ACHN (cell line): ENCODE measurements around the gene SEC16A.

ENCODE experiments used
- DNase-seq: peaks from one replicate; pipeline ENCODE4 v3.0.0-alpha.2; 2015
- in situ Hi-C: cut with HindIII; loops from 2 replicates; pipeline ENCODE4 v1.10.0; 2017; ENCODE audit warnings: low sequenced_read_pairs, low pct_ligation_motif_present, low pct_unique_long_range_greater_than_20kb

The SEC16A gene

DNA sequence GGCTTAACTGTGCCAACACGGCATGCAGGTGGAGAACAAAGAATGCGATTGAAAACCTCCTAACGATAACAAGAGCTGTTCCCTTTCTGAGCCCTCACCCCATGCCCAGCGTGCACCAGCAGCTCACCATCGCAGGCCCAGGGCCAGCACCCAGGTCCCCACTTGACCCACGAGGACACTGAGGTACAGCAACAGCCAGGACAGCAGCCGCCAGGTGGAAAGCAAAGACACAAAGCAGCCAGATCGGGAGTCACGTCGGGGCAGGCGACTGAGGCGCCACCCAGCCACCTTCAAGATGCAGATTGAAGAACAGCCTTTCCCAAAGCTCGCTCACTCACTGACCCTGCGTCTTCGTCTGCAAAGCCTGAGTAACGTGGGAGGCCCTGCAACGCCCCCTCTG lies 6.9 kb upstream of the SEC16A start:
- no peak for DNase-seq
- in situ Hi-C loops = loop anchor here (10.0 kb wide), 1 partner anchor 65 kb away; no protein-coding TSS in a partner anchor

GRCh38 chr9:136488247-136489214 lies 5.7 kb upstream of the SEC16A start:
- in situ Hi-C loops = loop anchor here (10.0 kb wide), 1 partner anchor 66 kb away; no protein-coding TSS in a partner anchor
- peak; percentile 44 for DNase-seq

- DNase-seq = no peak
- in situ Hi-C loops = loop anchor here (10.0 kb wide), 1 partner anchor 67 kb away; no protein-coding TSS in a partner anchor
These were observed 4.8 kb upstream of the SEC16A start for GRCh38 chr9:136487672-136488071.

- in situ Hi-C loops = loop anchor here (10.0 kb wide), 1 partner anchor 68 kb away; no protein-coding TSS in a partner anchor
- DNase-seq = no peak
These were observed 4.2 kb upstream of the SEC16A start for GRCh38 chr9:136486823-136487620.

GRCh38 chr9:136486131-136486530 lies 3.3 kb upstream of the SEC16A start:
- in situ Hi-C loops = loop anchor here (10.0 kb wide), 1 partner anchor 69 kb away; no protein-coding TSS in a partner anchor
- no peak for DNase-seq

DNA sequence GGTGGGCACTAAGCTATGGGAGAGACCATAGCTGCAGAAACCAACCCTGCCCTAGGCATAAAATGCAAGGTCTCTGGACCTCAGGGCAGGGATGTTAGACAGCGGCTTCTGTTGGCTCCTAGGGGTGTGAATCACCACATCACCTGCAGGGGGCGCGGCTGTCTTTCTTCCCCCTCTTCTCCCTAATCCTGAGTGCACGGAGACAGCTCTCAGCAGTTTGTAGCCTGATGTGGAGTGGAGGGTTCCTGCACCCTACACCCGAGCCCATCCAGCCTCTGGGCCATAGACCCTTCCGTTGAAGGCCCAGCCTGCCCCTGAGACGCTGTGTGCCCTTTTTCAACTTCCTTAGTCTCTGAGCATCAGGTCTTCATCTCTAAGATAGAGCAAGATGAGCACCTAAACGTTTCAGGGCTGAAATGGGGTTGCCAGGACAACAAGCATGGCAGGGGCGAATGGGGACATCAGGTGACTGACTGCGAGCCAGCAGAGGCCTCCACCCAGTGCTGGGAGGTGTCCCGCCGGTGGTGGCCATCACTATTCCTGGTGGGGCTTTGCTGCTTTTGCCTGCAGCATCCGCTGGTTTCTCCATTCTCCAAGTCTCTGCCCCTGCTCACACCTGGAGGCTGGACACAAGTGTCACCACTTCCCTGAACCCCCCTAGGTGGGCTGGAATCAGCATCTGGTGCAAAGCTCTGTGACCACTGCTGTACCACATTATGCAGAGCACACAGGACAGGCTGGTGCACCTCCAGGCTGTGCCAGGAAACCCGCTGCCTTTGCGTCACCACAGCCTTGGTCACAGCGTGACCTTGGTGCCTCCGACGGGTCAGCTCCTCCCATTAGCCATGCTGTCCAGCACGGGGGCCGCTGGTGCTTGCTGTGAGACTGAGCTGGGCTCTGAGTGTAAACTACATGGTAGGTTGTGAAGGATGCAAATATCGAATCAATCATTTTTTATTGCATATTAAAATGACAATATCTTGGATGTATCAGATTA lies 2.5 kb upstream of the SEC16A start:
- peak; percentile 70 for DNase-seq
- in situ Hi-C loops = loop anchor here (10.0 kb wide), 1 partner anchor 69 kb away; no protein-coding TSS in a partner anchor

DNA sequence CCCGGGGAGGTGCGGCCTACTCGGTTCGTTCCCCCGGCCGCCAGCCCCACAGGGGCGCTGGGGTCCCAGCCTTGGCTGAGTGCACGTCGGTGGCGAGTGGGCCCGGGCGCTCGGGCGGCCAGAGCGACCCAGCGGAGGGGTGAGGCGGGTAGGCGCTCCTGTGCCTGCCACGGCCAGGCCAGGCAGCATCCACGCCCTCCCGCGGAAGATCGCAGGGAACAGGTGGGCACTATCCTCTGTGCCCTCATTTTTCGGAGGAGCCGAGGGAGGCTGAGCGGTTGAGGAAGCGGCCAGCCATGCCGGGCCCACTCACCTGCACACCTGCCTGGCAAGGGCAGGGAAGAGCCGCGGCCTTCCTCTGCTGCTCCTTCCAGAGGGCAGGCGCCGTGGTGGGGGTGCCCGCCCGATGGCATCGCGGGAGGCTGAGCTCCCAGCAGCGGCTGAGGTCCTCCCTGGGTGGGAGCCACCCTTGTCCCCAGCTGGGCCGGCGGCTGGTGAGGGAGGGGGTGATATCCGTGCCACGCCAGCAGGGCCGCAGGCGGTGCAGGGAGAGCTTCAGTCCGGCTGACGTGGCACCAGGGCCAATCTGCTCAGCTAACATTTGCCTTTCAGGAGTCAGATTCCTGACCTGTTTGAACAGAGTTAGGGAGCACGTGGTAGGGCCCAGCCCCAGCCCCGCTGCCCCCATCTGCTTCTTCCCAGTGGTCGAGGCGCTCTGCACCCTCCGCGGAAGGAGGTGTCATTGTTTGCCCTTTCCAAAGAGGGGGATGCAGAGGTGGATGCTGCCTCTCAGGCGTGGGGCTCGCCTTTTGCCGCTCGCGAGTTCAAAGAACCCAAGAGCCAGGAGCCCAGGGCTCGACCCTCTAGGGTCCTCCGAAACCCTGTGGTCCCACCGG lies 1.6 kb upstream of the SEC16A start:
- peak; percentile 40 for DNase-seq
- in situ Hi-C loops = loop anchor here (10.0 kb wide), 1 partner anchor 70 kb away; no protein-coding TSS in a partner anchor

GRCh38 chr9:136483589-136484152 lies 831 bp upstream of the SEC16A start:
- peak; percentile 88 for DNase-seq
- in situ Hi-C loops = loop anchor here (10.0 kb wide), 1 partner anchor 71 kb away; no protein-coding TSS in a partner anchor

- in situ Hi-C loops = loop anchor here (10.0 kb wide), 1 partner anchor 73 kb away; no protein-coding TSS in a partner anchor
These were observed 621 bp downstream of the SEC16A start for GRCh38 chr9:136482046-136482792.

GRCh38 chr9:136481558-136481957 lies 1.3 kb downstream of the SEC16A start:
- no peak for DNase-seq
- in situ Hi-C loops = loop anchor here (10.0 kb wide), 1 partner anchor 73 kb away; no protein-coding TSS in a partner anchor

More at GRCh38 chr9:136482046-136482792, 621 bp downstream of the SEC16A start:
- peak; percentile 34 for DNase-seq

DNA sequence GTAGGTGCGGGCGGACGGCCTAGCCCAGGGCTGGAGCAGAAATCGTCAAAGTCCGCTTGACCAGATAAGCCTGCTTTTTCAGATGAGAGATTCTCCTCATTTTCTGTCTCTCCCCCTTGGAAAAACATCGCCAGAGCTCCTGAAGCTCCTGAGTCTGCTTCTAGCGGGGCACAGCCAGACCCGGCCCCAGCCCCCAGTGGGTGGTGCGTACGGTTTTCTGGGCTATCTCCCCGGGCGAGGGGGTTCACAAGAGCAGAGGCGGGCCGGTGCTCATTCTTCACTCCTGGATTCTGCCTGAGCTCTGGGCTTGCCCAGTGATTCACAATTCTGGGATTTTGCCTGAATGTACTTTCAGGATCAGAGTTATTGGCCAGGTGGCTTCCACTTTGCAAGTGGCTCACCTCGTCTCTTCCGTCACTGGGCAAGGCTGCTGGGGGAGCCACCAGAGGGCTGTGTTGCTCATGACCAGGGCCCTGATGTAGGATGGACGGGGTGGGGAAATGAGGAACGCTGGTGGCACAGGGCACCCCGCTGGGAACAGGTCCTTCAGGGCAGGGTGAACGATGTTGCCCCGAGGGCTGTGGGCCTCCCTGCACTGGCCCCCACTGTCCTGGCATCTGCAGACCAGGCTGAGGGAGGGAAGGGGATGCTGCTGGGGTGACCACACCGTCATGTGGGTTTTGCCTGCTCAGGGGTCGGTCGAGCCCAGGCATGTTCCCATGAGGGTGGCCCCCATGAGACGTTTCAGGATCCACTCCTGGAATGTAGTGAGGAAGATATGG lies 6.3 kb downstream of the SEC16A start:
- in situ Hi-C loops = no loop called here
- no peak for DNase-seq

- in situ Hi-C loops = no loop called here
- no peak for DNase-seq
These were observed 7.6 kb downstream of the SEC16A start for GRCh38 chr9:136474974-136475865.

DNA sequence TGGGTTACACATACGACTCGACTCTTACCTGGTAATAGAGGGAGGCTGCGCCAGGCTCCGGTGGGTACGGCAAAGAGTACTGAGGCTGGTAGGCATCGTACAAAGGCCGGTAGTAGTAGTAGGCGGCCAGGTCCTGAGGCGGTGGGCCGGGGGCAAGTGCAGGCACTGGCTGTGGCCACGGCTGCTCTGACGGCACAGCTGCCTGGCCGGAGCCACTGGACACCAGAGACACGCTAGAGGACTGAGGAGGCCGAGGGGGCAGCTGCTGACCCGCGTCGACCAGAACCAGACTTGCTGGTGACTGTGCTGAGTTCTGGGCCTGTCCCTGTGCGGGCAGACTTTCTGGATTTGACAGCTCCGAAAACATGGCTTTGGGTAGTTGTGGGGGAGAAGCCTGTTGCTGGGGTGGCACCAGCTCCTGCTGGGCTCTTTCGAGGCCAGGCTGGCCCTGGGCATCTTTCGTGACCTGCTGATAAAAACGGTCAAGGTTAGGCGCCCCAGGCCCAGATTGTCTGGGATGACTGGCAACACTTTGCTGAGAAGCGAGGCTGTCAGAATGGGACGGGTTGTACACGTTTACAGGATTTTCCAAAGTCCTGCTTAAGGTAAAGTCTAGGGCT lies 8.7 kb downstream of the SEC16A start:
- in situ Hi-C loops = no loop called here
- no peak for DNase-seq

DNA sequence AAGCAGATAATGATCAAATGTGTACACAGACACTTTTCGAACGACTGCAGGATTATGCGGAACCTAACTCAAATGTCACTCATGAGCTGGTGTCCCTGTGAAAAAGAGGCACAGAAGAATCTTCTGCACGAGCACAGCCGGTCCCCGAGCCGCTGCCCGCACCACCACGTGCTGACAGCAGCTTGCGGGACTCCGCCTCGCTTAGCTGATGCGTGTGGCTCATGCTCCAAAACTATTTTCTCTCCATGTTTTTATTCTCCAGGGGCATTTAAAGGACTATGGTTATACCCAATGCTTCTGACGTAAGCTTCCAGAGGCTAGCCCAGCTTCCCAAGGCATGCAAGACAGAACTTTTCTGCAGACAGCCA lies 9.5 kb downstream of the SEC16A start:
- no peak for DNase-seq
- in situ Hi-C loops = no loop called here
